ELR (cell line): ENCODE measurements around the gene BACH2.
"Not testable (repeated sequence)": the region's sequence is repeated elsewhere in the genome, so short reads cannot be mapped to it uniquely, and the experiment has no call there.

Source experiments
- DNase-seq: peaks from one replicate; pipeline ENCODE4 v3.0.0-alpha.2; 2015; ENCODE audit warnings: low read depth

Gene BACH2

GRCh38 chr6:89987830-89988229, 308.8 kb downstream of the BACH2 start:
- DNase-seq, result no peak

GRCh38 chr6:89987140-89987539, 309.5 kb downstream of the BACH2 start:
- no peak for DNase-seq

- DNase-seq, result peak; percentile 21
These were observed 310.0 kb downstream of the BACH2 start for GRCh38 chr6:89986650-89987074.

GRCh38 chr6:89985751-89986493, 310.7 kb downstream of the BACH2 start:
- DNase-seq, result peak; percentile 36

GRCh38 chr6:89984926-89985750, 311.5 kb downstream of the BACH2 start:
- DNase-seq, result peak; percentile 31

- DNase-seq, result no peak
These were observed 316.3 kb downstream of the BACH2 start for GRCh38 chr6:89980353-89980752.

- DNase-seq, result no peak
These were observed 317.0 kb downstream of the BACH2 start for GRCh38 chr6:89979481-89980119.

GRCh38 chr6:89978749-89979145, 317.9 kb downstream of the BACH2 start:
- no peak for DNase-seq

GRCh38 chr6:89977808-89978748, 318.6 kb downstream of the BACH2 start:
- no peak for DNase-seq

GRCh38 chr6:89976694-89977020, 320.0 kb downstream of the BACH2 start:
- no peak for DNase-seq

- DNase-seq, result no peak
These were observed 320.5 kb downstream of the BACH2 start for GRCh38 chr6:89975991-89976693.

GRCh38 chr6:89975366-89975765, 321.3 kb downstream of the BACH2 start:
- no peak for DNase-seq

- no peak for DNase-seq
These were observed 321.8 kb downstream of the BACH2 start for GRCh38 chr6:89974834-89975233.

GRCh38 chr6:89972025-89972381, 324.6 kb downstream of the BACH2 start:
- no peak for DNase-seq

- not testable (repeated sequence) for DNase-seq
These were observed 325.2 kb downstream of the BACH2 start for GRCh38 chr6:89971338-89972024.

- DNase-seq, result peak; percentile 71
These were observed 325.9 kb downstream of the BACH2 start for GRCh38 chr6:89970609-89971337.

- DNase-seq, result no peak
These were observed 326.6 kb downstream of the BACH2 start for GRCh38 chr6:89970072-89970471.

- no peak for DNase-seq
These were observed 329.7 kb downstream of the BACH2 start for GRCh38 chr6:89966913-89967312.

GRCh38 chr6:89966228-89966544, 330.5 kb downstream of the BACH2 start:
- no peak for DNase-seq
